Cardiac muscle cell (in vitro differentiated cells and primary cell): Measurements from ENCODE around the gene RFTN1. TPM values are rescaled to one million over a fixed set of nuclear protein-coding genes. Genes with fewer than 3 reads are reported as not detected.

Experiments used
- DNase-seq, 2 donors: peaks; one replicate each; pipeline versions ENCODE4 v3.0.0 to v3.0.0-alpha.2; 2010 to 2017; ENCODE audit warnings: low read depth in 1 of 2, low spot score in 1 of 2
- H3K27ac ChIP-seq: fragments of 200-600 bp; sonication (generic); 2 replicates; pipeline ENCODE4 v1.5.1; 2016
- H3K27me3 ChIP-seq: fragments of 200-600 bp; sonication (generic); 2 replicates; pipeline ENCODE4 v1.6.0; 2016; ENCODE audit warnings: control low read depth
- H3K36me3 ChIP-seq: fragments of 200-600 bp; sonication (generic); 2 replicates; pipeline ENCODE4 v1.5.1; 2016; ENCODE audit warnings: control low read depth
- H3K4me1 ChIP-seq: fragments of 200-600 bp; sonication (generic); 2 replicates; pipeline ENCODE4 v1.8.1; 2017; ENCODE audit warnings: low read depth, mild to moderate bottlenecking, mixed run types
- H3K4me3 ChIP-seq: fragments of 200-600 bp; sonication (generic); 2 replicates; pipeline ENCODE4 v1.5.1; 2016; ENCODE audit warnings: mild to moderate bottlenecking
- H3K9me3 ChIP-seq: fragments of 200-600 bp; sonication (generic); 2 replicates; pipeline ENCODE4 v1.5.1; 2017; ENCODE audit warnings: low read depth, mild to moderate bottlenecking, control low read depth
- CTCF ChIP-seq: IDR thresholded peaks from 2 replicates; pipeline ENCODE4 v1.5.1; 2012; ENCODE audit warnings: low read depth, mild to moderate bottlenecking, low read length
- polyA plus RNA-seq: library from polyadenylated mRNA; unstranded; fragments of >200 nt; fragmentation: Nextera tagmentation; extraction: Ambion mirVana; gene quantifications from 2 replicates; pipeline ENCODE4 v1.2.1, GENCODE V29; 2016
- total RNA-seq: library from RNA; depleted of rRNA; stranded (reverse); fragments of >200 nt; gene quantifications from 2 replicates; pipeline ENCODE4 v1.2.3, GENCODE V29; 2016

The RFTN1 gene
- total and polyA plus RNA-seq, 2 experiments from 2014 or later, result 30.6 to 42.4 TPM

DNA sequence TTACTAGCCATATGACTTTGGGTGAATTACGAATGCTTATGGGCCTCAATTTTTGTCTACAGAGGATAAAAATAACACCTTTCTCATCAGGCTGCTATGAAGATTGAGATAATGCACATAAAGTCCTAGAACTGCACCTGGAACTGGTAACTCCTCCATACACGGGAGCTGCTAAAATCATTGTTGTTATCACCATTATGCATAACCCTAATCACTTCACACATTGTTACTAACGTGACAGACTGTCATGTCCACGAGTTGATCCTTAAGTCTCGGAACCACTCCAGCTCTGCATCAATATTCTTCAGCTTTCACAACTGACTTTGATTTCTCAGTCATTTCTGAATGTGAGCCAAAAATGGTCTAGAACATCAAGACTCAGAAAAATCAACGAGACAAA is 64.1 kb downstream of the RFTN1 start:
- no peaks in the 10 kb centered on the region for H3K9me3 ChIP-seq
- DNase-seq, result no peak
- H3K27ac ChIP-seq, result no peak overlapping the region
- no peaks in the 10 kb centered on the region for H3K27me3 ChIP-seq
- peaks cover 9% of the 10 kb centered on the region for H3K4me1 ChIP-seq
- no peak for TF ChIP-seq CTCF
- no peak overlapping the region for H3K4me3 ChIP-seq
- no peaks in the 10 kb centered on the region for H3K36me3 ChIP-seq

DNA sequence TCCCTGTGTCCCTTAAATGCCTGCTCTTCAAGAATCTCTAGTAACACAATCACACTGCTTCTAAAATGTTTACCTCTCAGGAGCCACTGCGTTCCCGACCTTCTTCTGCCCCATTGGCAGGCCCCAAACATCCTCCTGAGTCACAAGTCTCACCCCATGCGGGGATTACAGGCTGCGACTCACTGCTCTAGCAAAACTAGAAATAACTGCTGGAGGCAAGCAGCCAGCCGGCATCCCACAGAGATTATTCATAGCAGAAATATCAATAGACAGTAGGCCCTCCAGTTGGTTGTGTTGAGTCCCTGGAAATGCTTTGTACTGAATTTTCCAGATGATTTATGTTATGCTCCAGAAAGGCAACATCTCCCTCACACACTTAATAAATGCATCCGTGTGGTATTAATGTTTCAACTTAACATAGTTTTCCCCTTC is 64.8 kb downstream of the RFTN1 start:
- peak in 1 of 2 donors; percentile 89 for DNase-seq
- no peak for TF ChIP-seq CTCF
- Histone ChIP-seq H3K4me3 (no peak overlapping the region), H3K36me3 (no peaks in the 10 kb centered on the region), H3K4me1 (peaks cover 9% of the 10 kb centered on the region), H3K9me3 (no peaks in the 10 kb centered on the region), H3K27ac (no peak overlapping the region), H3K27me3 (no peaks in the 10 kb centered on the region)

GRCh38 chr3:16447135-16447534 is 66.4 kb downstream of the RFTN1 start:
- peaks cover 9% of the 10 kb centered on the region for H3K4me1 ChIP-seq
- H3K27me3 ChIP-seq, result no peaks in the 10 kb centered on the region
- H3K36me3 ChIP-seq, result no peaks in the 10 kb centered on the region
- no peak for TF ChIP-seq CTCF
- H3K27ac ChIP-seq, result no peak overlapping the region
- no peak overlapping the region for H3K4me3 ChIP-seq
- DNase-seq, result no peak
- H3K9me3 ChIP-seq, result no peaks in the 10 kb centered on the region

GRCh38 chr3:16444344-16444743 is 69.2 kb downstream of the RFTN1 start:
- Histone ChIP-seq H3K4me3 (no peak overlapping the region), H3K27me3 (no peaks in the 10 kb centered on the region), H3K27ac (no peak overlapping the region), H3K4me1 (peaks cover 22% of the 10 kb centered on the region), H3K9me3 (no peaks in the 10 kb centered on the region), H3K36me3 (no peaks in the 10 kb centered on the region)
- TF ChIP-seq CTCF, result no peak
- DNase-seq, result no peak

DNA sequence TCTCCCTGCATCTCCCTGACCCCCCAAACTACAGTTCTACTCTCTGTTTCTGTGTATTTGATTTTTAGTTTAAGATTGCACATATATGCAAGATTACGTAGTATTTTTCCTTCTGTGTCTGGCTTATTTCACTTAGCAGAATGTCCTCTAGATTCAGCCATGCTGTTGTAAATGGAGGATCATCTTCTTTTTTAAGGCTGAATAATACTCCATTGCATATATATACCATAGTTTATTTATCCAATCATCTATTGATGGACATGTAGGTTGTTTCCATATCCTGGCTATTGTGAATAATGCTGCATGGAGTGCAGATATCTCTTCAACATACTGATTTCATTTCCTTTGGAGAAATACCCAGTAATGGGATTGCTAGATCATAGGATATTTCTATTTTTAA is 70.8 kb downstream of the RFTN1 start:
- Histone ChIP-seq H3K4me3 (no peak overlapping the region), H3K36me3 (no peaks in the 10 kb centered on the region), H3K27ac (no peak overlapping the region), H3K9me3 (no peaks in the 10 kb centered on the region), H3K27me3 (no peaks in the 10 kb centered on the region), H3K4me1 (peaks cover 36% of the 10 kb centered on the region)
- no peak for TF ChIP-seq CTCF
- no peak for DNase-seq

GRCh38 chr3:16441371-16441875 is 72.1 kb downstream of the RFTN1 start:
- H3K27ac ChIP-seq, result peak overlapping the region; percentile 41
- no peak overlapping the region for H3K4me3 ChIP-seq
- H3K9me3 ChIP-seq, result no peaks in the 10 kb centered on the region
- peak in 1 of 2 donors; percentile 28 for DNase-seq
- no peaks in the 10 kb centered on the region for H3K36me3 ChIP-seq
- TF ChIP-seq CTCF, result no peak
- H3K27me3 ChIP-seq, result no peaks in the 10 kb centered on the region
- H3K4me1 ChIP-seq, result peaks cover 40% of the 10 kb centered on the region
